Stimulated activated CD4-positive, alpha-beta T cell treated with anti-CD3 and anti-CD28 coated beads, TNF-alpha, amount 100 ng/mL, for 24 hours (primary cell): ENCODE measurements around the gene NRXN3.
A peak's percentile ranks its signal among the peaks of the same experiment; 100 is the strongest.

ENCODE experiments used
- DNase-seq, 3 experiments: peaks; one replicate each; pipeline ENCODE4 v3.0.0-alpha.2; 2020; ENCODE audit warnings: low read depth in 3 of 3

The NRXN3 gene

DNA sequence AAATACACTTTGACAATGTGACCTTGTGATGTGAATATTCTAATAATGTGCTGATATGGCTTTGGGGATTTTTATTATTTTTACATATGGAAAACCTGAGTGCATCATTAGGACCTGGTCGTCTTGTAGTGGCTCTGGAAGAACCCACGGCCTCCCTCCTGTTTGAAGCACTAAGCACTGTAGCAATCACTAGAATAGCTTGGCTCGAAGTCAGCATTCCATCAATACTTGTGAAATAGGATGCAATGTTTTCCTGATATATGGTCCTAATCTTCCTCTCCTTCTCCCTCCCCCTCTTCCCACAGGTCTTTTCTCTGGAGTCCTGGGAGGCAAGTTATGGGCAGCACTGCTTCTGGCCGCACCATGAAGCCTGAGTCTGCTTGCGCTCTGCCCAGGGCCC, 71.9 kb downstream of the NRXN3 start:
- DNase-seq: no peak

DNA sequence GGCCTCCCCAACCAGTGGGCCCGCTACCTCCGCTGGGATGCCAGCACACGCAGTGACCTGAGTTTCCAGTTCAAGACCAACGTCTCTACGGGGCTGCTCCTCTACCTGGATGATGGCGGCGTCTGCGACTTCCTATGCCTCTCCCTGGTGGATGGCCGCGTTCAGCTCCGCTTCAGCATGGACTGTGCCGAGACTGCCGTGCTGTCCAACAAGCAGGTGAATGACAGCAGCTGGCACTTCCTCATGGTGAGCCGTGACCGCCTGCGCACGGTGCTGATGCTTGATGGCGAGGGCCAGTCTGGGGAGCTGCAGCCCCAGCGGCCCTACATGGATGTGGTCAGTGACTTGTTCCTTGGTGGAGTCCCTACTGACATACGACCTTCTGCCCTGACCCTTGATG, 73.0 kb downstream of the NRXN3 start:
- DNase-seq: no peak

DNA sequence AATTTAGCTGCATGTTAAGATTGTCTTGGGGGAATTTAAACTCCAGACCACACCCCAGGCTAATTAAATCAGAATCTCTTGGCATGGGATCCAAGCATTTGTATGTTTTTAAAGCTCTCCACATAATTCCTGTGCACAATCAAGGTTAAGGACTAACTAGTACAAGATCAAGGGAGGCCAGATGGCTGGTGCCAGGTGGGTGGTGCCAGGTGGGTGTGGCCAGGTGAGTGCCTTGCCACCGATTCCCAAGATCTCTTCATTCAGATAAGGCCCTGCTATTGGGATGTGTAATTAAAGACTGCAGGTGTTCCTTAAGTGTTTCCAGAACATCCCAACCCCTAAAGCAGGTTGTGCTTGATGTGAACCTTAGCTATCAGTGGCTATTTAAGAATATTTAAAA, 75.1 kb downstream of the NRXN3 start:
- no peak for DNase-seq

DNA sequence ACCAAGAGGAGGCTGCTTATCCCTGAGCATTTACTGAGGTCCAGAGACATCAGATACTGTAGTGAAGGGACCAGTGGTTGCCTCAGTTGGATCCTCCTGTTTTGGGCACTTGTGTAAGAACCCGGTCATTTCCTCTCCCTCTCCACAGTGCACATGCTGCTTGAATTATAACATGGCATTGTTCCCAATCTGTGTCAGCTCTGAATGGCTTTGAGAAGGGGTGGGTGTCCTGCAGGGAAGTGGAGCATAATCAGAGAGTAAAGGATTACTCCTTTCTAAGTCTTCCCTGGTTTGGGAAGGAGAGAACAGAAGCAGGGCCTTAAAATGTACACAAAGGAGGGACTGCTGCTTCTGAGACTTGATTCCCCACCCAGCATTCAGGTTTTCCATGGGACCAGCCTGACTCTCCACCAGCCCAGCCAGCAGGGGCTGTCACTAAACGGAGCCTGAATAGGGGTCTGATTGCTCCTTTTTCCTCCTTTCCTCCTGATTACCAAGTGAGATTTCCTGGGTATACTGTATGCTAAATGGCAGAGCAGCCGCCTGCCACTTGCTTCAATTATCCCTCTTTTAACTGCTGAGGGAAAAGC, 78.4 kb downstream of the NRXN3 start:
- DNase-seq: no peak

GRCh38 chr14:78251308-78251707, 81.1 kb downstream of the NRXN3 start:
- no peak for DNase-seq

DNA sequence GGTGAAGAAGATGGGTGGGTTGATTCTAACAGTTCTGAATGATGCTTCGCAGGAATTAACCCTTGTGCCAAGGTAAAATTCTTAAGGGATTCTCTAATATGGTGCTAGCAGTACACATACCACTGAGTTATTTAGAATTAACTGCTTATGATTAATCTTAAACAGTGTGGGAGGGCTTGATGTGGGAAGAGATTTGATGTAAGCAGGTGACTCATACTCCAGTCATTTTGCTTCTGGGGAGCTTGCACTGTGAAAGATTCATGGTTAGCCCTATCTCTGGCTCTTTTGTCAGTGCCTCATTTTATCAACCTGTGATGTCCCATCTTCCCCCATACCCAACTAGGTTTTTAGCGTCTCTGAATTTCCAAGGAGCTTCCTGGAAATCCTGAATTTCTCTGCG, 83.8 kb downstream of the NRXN3 start:
- DNase-seq: no peak

- DNase-seq: peak in 1 of 3 experiments; percentile 20
Observed at GRCh38 chr14:78254911-78255461, 84.8 kb downstream of the NRXN3 start.

- no peak for DNase-seq
Observed at GRCh38 chr14:78259831-78260230, 89.7 kb downstream of the NRXN3 start.

GRCh38 chr14:78278464-78279250, 108.5 kb downstream of the NRXN3 start:
- no peak for DNase-seq

DNA sequence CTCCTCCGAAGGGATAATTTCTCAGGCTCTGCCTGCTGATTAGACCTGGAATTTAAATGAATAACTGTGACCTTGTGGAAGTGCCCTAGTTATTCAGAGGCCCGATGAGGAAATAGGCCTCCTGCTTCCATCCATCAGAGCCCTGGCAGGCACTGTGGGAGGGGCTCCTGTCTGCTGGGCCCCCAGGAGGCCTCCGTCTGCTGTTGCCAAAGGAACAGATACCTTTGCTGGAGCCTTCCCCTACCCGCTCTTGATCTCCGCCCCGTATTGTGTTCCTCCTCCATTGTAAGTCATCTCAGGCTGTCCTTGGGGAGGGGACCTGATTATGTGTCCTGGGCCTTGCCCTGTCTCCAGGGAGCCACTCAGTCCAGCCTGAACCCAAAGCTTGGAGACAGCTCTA, 112.3 kb downstream of the NRXN3 start:
- no peak for DNase-seq

- no peak for DNase-seq
Observed at GRCh38 chr14:78286210-78286609, 116.0 kb downstream of the NRXN3 start.

- DNase-seq: no peak
Observed at GRCh38 chr14:78292003-78292402, 121.8 kb downstream of the NRXN3 start.

DNA sequence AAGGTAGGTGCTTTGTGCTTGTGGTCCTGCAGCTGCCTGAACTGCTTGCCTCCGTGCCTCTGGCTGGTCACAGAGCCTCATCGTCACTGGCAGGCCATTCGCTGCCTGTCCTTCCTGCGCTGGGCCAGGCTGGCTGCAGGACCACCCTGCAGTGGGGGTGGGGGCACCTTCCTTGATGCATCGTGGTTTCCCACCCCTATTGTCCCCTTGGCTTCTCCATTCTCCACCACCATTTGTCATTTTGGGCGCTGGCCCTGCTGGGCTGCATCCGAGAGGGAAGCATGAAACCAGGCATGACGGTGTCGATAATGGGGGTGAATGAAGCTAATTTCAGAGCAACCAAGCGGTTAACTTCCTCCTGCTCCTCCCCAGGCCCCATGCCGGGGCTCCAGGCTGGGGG, 127.7 kb downstream of the NRXN3 start:
- DNase-seq: no peak

- DNase-seq: no peak
Observed at GRCh38 chr14:78298298-78298697, 128.1 kb downstream of the NRXN3 start.

- no peak for DNase-seq
Observed at GRCh38 chr14:78302841-78303240, 132.7 kb downstream of the NRXN3 start.

DNA sequence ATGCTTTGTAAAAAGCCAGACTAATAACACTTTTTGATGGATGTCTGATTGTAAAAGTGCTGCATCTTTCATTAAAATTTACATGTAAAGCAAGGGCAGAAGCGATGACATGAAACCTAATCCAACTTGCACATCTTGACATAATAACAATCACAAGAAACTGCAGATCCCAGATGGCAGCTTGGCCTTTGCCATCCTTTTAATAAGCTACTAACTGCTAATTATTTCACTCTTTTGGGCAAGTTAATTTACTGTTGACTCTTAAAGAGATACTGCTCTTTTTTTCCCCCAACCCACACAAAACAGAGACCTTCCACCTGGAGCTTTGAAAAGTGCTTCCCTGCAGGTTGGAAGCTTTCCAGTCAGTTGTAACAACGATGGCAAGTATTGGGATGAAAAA, 137.5 kb downstream of the NRXN3 start:
- no peak for DNase-seq

- no peak for DNase-seq
Observed at GRCh38 chr14:78308079-78308478, 137.9 kb downstream of the NRXN3 start.

GRCh38 chr14:78310272-78310671, 140.1 kb downstream of the NRXN3 start:
- no peak for DNase-seq

- DNase-seq: no peak
Observed at GRCh38 chr14:78313499-78313898, 143.3 kb downstream of the NRXN3 start.

GRCh38 chr14:78314484-78314883, 144.3 kb downstream of the NRXN3 start:
- no peak for DNase-seq

DNA sequence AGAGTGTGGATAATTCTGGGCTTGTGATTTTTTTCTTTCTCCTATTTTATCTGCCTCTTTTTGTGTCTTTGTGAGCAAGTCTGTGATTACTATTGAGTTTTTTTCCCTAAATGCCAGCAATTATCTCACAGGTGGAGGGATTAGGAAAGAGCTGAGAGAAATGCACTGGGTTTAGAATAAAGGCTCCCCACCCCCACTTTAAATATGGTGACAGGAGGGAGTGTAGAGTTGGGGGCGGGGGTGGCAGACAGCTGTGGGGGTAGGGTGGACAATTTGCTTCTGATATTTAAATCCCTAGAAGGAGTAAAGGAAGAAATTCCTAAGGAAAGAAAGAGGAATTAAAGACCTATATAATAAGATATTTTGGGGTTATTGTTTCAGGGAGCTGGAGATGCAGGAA, 145.9 kb downstream of the NRXN3 start:
- no peak for DNase-seq

- DNase-seq: no peak
Observed at GRCh38 chr14:78316786-78317185, 146.6 kb downstream of the NRXN3 start.

GRCh38 chr14:78319406-78319805, 149.2 kb downstream of the NRXN3 start:
- DNase-seq: no peak
